Heart left ventricle (tissue), 16 donors: ENCODE measurements around the gene EP400. TPM values are rescaled to one million over a fixed set of nuclear protein-coding genes. Genes with fewer than 3 reads are reported as not detected.

Experiments used
- ATAC-seq, 4 donors: fragments of 200-7000 bp; cut with Tn5 transposase; one replicate each; pipeline ENCODE4 v1.9.1; 2020 to 2022; ENCODE audit warnings: moderate library complexity in 4 of 4, mild to moderate bottlenecking in 3 of 4, moderate number of reproducible peaks in 1 of 4
- DNase-seq, 5 donors: peaks; one replicate each; pipeline ENCODE4 v3.0.0-alpha.2; 2020
- H3K27ac ChIP-seq, 12 donors: fragments of 200-600 bp; sonication (generic) in 4 of 12; one replicate each; pipeline versions ENCODE4 v1.5.0 to v1.8.0; 2016 to 2022; ENCODE audit warnings: mild to moderate bottlenecking in 2 of 12
- H3K27me3 ChIP-seq, 9 donors: fragments of 200-600 bp; sonication (generic) in 2 of 9; one replicate each; pipeline versions ENCODE4 v1.5.1 to v1.8.0; 2016 to 2022; ENCODE audit warnings: mild to moderate bottlenecking in 3 of 9
- H3K36me3 ChIP-seq, 9 donors: fragments of 200-600 bp; sonication (generic) in 2 of 9; one replicate each; pipeline versions ENCODE4 v1.5.0 to v1.8.0; 2018 to 2022; ENCODE audit warnings: mild to moderate bottlenecking in 2 of 9
- H3K4me1 ChIP-seq, 12 donors: fragments of 200-600 bp; sonication (generic) in 4 of 12; one replicate each; pipeline versions ENCODE4 v1.5.0 to v1.8.0; 2016 to 2022; ENCODE audit warnings: mild to moderate bottlenecking in 3 of 12
- H3K4me3 ChIP-seq, 12 donors: fragments of 200-600 bp; sonication (generic) in 4 of 12; one replicate each; pipeline versions ENCODE4 v1.5.0 to v1.8.0; 2017 to 2022; ENCODE audit warnings: mild to moderate bottlenecking in 9 of 12, moderate library complexity in 4 of 12
- H3K9me3 ChIP-seq, 12 donors: fragments of 200-600 bp; sonication (generic) in 4 of 12; one replicate each; pipeline versions ENCODE4 v1.5.0 to v1.8.0; 2016 to 2022; ENCODE audit warnings: mild to moderate bottlenecking in 1 of 12
- POLR2A ChIP-seq, 2 donors: fragments of 450-650 bp; IDR thresholded peaks; one replicate each; pipeline ENCODE4 v1.6.1; 2017; ENCODE audit warnings: antibody characterized with exemption in 2 of 2, mild to moderate bottlenecking in 2 of 2, moderate library complexity in 2 of 2
- WGBS, 4 donors: extraction: QIAGEN DNeasy Blood & Tissue Kit in 2 of 4; methylation state at CpG; one replicate each; pipeline versions ENCODE4 v1.1.5 to v1.1.7; 2013 to 2018; 5-methylcytosine and 5-hydroxymethylcytosine counted together
- intact Hi-C, 10 donors: fragments of 100-400 bp; cut with DNase I; formaldehyde crosslinking; loops; one replicate each; pipeline versions ENCODE4 v1.11.1 to v1.14.2; 2022
- polyA plus RNA-seq, 2 donors: library from polyadenylated mRNA; stranded (reverse); fragments of 200-250 nt; gene quantifications; one replicate each; pipeline ENCODE4 v1.2.3, GENCODE V29; 2013
- total RNA-seq, 9 donors: library from RNA; depleted of rRNA in 2 of 9; stranded (reverse); fragments of >200 nt in 2 of 9; fragmentation: NEBNext Ultra II Directional in 3 of 9; extraction: Animal tissue kit (Norgen Biotek cat#: 25700) in 3 of 9; gene quantifications; one replicate each; pipeline versions ENCODE4 v1.1.0 to v1.2.4, GENCODE V29; 2016 to 2023
- TF ChIP-seq, protein P1 (sequence below), 12 donors: fragments of 200-600 bp; sonication (generic) in 4 of 12; IDR thresholded peaks; one replicate each; pipeline versions ENCODE4 v1.5.0 to v1.8.0; 2018 to 2022; ENCODE audit warnings: antibody characterized with exemption in 12 of 12, mild to moderate bottlenecking in 5 of 12
- donor health status: ischemic (EF 13 %, LVEDD 7.1; RV severe dilation, severe dysfunction).
- donor health status: healthy with polysubstance abuse.
- donor health status: DM: no; HTN: yes; CAD: no.
- donor health status: DM: no; HTN: no; CAD: no.
- donor health status: ischemic (EF 25% LVEDD 6.9; RV normal size, moderate dysfunction).
- donor health status: ischemic (EF 25% LVEDD 5.7; RV mildly dilated, moderate dysfunction).
- donor health status: healthy.
- donor health status: DM: yes; HTN: yes; CAD: no.
- donor health status: ischemic (EF 35%, LVEDD 5.7; RV mildly dilated, moderate dysfunction).
- donor health status: nonischemic (EF 11% LVEDD 7.7; RV severe dilation, severe dysfunction).
- donor health status: DM: yes; HTN: yes; CAD: no.
- donor health status: PGD.
- donor health status: ischemic (EF 29% LVEDD 5.4; RV normal size, mild dysfunction).
- donor health status: nonischemic (EF 23%, LVEDD 6.1; RV moderate dilation, normal function).

Gene EP400
- total and polyA plus RNA-seq, 11 donors: 9.8 to 27.8 (median 13.5) TPM

DNA sequence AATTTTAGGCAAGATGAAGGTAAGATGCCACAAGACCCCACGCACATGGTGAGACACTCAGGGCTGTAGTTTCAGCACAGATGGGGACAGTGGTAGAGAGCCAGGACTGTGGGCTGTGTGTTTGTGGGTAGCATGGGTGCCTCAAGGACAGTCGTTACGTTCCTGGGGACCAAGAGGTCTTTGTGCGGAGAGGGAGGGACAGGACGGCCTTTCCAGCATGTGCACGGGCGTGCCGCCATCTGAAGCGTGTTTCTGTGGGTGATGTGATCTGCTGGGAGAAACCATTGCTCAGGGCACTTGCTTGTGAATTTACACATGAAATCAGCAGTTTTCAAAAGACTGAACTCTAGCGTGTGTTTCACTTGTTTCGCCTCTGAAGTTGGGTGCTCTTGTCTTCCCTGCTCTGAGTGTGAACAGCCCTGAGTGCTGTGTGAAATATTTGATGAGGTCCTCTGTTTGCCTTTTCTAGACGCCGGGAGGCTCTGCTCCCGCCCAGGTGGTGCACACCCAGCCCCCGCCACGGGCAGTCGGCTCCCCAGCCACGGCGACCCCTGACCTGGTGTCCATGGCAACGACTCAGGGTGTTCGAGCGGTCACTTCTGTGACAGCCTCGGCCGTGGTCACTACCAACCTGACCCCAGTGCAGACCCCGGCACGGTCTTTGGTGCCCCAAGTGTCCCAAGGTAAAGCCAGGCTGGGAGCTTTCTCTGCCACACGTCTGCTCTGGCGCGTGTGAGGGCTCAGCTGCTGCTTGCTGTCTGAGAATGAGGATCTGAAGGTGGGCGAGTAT is 112.1 kb downstream of the EP400 start:
- intact Hi-C loops: no loop called here
- peak in 2 of 4 donors; percentile 12 to 13 for ATAC-seq

DNA sequence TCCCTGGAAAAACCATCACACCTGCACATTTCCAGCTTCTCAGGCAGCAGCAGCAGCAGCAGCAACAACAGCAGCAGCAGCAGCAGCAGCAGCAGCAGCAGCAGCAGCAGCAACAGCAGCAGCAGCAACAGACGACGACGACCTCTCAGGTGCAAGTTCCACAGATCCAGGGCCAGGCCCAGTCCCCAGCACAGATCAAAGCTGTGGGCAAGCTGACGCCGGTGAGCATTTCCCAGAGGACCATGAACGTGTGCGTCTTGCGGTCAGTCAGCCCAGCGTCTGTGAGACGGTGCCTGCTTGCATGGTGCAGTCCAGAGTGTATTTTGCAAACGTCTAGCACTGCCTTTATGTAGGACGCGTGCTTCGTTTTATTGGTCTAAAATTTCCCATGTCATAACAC is 112.7 kb downstream of the EP400 start:
- H3K27me3 ChIP-seq: no peaks in the 10 kb centered on the region
- intact Hi-C loops: no loop called here
- H3K9me3 ChIP-seq: no peaks in the 10 kb centered on the region
- peaks cover 0 to 97% (median 91%) of the 10 kb centered on the region in 9 donors for H3K36me3 ChIP-seq
- no peak overlapping the region for H3K4me3 ChIP-seq
- H3K4me1 ChIP-seq: peaks cover 0 to 10% (median 0%) of the 10 kb centered on the region in 12 donors
- ATAC-seq (no peak), DNase-seq (no peak)
- no peak overlapping the region for H3K27ac ChIP-seq
- 85 to 96% (median 91%) methylated on average over 12 to 14 of the region's 14 CpGs for WGBS, 4 donors
- TF ChIP-seq, protein P1, sequence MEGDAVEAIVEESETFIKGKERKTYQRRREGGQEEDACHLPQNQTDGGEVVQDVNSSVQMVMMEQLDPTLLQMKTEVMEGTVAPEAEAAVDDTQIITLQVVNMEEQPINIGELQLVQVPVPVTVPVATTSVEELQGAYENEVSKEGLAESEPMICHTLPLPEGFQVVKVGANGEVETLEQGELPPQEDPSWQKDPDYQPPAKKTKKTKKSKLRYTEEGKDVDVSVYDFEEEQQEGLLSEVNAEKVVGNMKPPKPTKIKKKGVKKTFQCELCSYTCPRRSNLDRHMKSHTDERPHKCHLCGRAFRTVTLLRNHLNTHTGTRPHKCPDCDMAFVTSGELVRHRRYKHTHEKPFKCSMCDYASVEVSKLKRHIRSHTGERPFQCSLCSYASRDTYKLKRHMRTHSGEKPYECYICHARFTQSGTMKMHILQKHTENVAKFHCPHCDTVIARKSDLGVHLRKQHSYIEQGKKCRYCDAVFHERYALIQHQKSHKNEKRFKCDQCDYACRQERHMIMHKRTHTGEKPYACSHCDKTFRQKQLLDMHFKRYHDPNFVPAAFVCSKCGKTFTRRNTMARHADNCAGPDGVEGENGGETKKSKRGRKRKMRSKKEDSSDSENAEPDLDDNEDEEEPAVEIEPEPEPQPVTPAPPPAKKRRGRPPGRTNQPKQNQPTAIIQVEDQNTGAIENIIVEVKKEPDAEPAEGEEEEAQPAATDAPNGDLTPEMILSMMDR (IDR thresholded peaks at IDR 0.05): no peak
- TF ChIP-seq POLR2A (IDR thresholded peaks at IDR 0.05): no peak

More for the DNA sequence above, 112.1 kb downstream of the EP400 start:
- no peak for DNase-seq
- Histone ChIP-seq H3K9me3 (no peaks in the 10 kb centered on the region), H3K4me1 (peaks cover 0 to 8% (median 0%) of the 10 kb centered on the region in 12 donors), H3K4me3 (no peak overlapping the region), H3K36me3 (peaks cover 0 to 97% (median 91%) of the 10 kb centered on the region in 9 donors), H3K27ac (no peak overlapping the region), H3K27me3 (no peaks in the 10 kb centered on the region)
- 81 to 87% (median 86%) methylated on average over 26 to 30 of the region's 30 CpGs for WGBS, 4 donors
- TF ChIP-seq, protein P1 (IDR thresholded peaks at IDR 0.05): no peak
- TF ChIP-seq POLR2A (IDR thresholded peaks at IDR 0.05): no peak

DNA sequence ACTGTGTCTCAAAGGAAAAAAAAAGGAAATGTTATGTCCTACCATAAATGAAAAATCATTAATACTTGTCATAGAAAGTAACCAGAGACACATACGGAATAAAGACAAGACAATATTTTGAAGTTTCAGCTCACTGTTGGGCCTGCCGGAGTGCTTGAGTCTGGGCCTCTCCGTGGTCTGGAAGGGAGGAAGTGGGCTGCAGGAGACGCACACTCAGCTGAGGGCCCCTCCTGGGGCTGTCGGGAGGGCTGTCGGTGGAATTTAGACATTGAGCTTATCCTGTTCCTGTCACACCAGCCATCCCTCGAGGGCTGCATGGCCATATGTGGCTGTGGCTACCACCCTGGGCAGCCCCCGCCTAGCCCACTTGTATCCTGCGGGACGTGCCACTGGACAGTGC is 113.7 kb downstream of the EP400 start:
- Histone ChIP-seq H3K9me3 (no peaks in the 10 kb centered on the region), H3K27ac (no peak overlapping the region), H3K27me3 (no peaks in the 10 kb centered on the region), H3K36me3 (peaks cover 0 to 97% (median 91%) of the 10 kb centered on the region in 9 donors), H3K4me3 (no peak overlapping the region), H3K4me1 (peaks cover 0 to 10% (median 0%) of the 10 kb centered on the region in 12 donors)
- ATAC-seq: no peak
- intact Hi-C loops: no loop called here
- 66 to 84% (median 73%) methylated on average over 10 of the region's 10 CpGs for WGBS, 4 donors
- no peak for DNase-seq
- TF ChIP-seq, protein P1 (IDR thresholded peaks at IDR 0.05): no peak
- no peak for TF ChIP-seq POLR2A (IDR thresholded peaks at IDR 0.05)

DNA sequence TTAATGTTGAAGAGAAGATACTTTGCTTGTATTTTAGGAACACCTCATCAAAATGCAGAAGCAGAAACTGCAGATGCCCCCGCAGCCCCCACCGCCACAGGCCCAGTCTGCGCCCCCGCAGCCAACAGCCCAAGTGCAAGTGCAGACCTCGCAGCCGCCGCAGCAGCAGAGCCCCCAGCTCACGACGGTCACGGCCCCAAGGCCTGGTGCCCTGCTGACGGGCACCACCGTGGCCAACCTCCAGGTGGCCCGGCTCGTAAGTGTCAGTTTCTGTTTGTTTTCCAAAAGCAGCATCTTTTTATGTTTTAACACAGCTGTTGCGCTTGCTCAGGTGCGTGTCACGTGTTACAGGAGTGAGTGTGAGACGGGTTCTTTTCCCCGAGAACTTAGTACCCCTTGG is 114.9 kb downstream of the EP400 start:
- WGBS, 4 donors: 95 to 96% (median 95%) methylated on average over 19 of the region's 19 CpGs
- H3K4me3 ChIP-seq: no peak overlapping the region
- no peak overlapping the region for H3K27ac ChIP-seq
- ATAC-seq (no peak), DNase-seq (no peak)
- no peaks in the 10 kb centered on the region for H3K27me3 ChIP-seq
- H3K36me3 ChIP-seq: peaks cover 0 to 98% (median 88%) of the 10 kb centered on the region in 9 donors
- H3K9me3 ChIP-seq: no peaks in the 10 kb centered on the region
- intact Hi-C loops: no loop called here
- H3K4me1 ChIP-seq: peaks cover 0 to 10% (median 0%) of the 10 kb centered on the region in 12 donors
- TF ChIP-seq, protein P1 (IDR thresholded peaks at IDR 0.05): no peak
- no peak for TF ChIP-seq POLR2A (IDR thresholded peaks at IDR 0.05)
